ENCODE data around the gene TRNT1. TPM values are rescaled to one million over a fixed set of nuclear protein-coding genes. Genes with fewer than 3 reads are reported as not detected.
A peak's percentile ranks its signal among the peaks of the same experiment; 100 is the strongest.

TRNT1 gene
- 24.6 TPM for polyA plus RNA-seq (2013, experiment 1 of 2)
- 25.5 TPM for polyA plus RNA-seq (2013, experiment 2 of 2)

GRCh38 chr3:3126477-3127431, at the start of gene TRNT1:
TRNT1 (plus strand) TSS chr3:3126940; CDS start chr3:3129041, 2,101 bp downstream.
- Histone ChIP-seq H3K27ac (ENCODE audit: low read depth, low read length) (peak within 1 kb of the TSS; percentile 88), H3K27me3 (ENCODE audit: insufficient read depth, low read length) (no peaks in the 10 kb centered on the region), H3K36me3 (ENCODE audit: insufficient read depth, low read length) (peaks cover 30% of the 10 kb centered on the region), H3K9me3 (ENCODE audit: insufficient read depth, low read depth, low read length) (no peaks in the 10 kb centered on the region; the same call in 1 of the 2 replicates), H3K4me1 (ENCODE audit: insufficient read depth, low read length) (peaks cover 8% of the 10 kb centered on the region), H3K9ac (ENCODE audit: low read depth, low read length) (peak within 1 kb of the TSS; percentile 99), H3K4me3 (ENCODE audit: low read length) (peak within 1 kb of the TSS; percentile 100)
- WGBS, result 2% methylated on average over 100 of the region's 100 CpGs

GRCh38 chr3:3080309-3080708, 46.4 kb upstream of the TRNT1 start:
- Histone ChIP-seq H3K9me3 (ENCODE audit: insufficient read depth, low read depth, low read length) (no peaks in the 10 kb centered on the region), H3K36me3 (ENCODE audit: insufficient read depth, low read length) (no peaks in the 10 kb centered on the region), H3K27me3 (ENCODE audit: insufficient read depth, low read length) (no peaks in the 10 kb centered on the region), H3K4me1 (ENCODE audit: insufficient read depth, low read length) (peaks cover 15% of the 10 kb centered on the region), H3K4me3 (ENCODE audit: low read length) (no peak overlapping the region), H3K27ac (ENCODE audit: low read depth, low read length) (no peak overlapping the region), H3K9ac (ENCODE audit: low read depth, low read length) (no peak overlapping the region)
- 65% methylated on average over 5 of the region's 5 CpGs for WGBS

- Histone ChIP-seq H3K27ac (ENCODE audit: low read depth, low read length) (no peak overlapping the region), H3K36me3 (ENCODE audit: insufficient read depth, low read length) (no peaks in the 10 kb centered on the region), H3K9ac (ENCODE audit: low read depth, low read length) (no peak overlapping the region), H3K27me3 (ENCODE audit: insufficient read depth, low read length) (no peaks in the 10 kb centered on the region), H3K4me3 (ENCODE audit: low read length) (no peak overlapping the region), H3K4me1 (ENCODE audit: insufficient read depth, low read length) (peaks cover 15% of the 10 kb centered on the region), H3K9me3 (ENCODE audit: insufficient read depth, low read depth, low read length) (no peaks in the 10 kb centered on the region)
- WGBS, result 88% methylated on average over 9 of the region's 9 CpGs
These were observed 45.1 kb upstream of the TRNT1 start for GRCh38 chr3:3081381-3082233.

GRCh38 chr3:3082234-3082924, 44.4 kb upstream of the TRNT1 start:
- no peak overlapping the region for H3K9ac ChIP-seq (ENCODE audit: low read depth, low read length)
- H3K4me1 ChIP-seq (ENCODE audit: insufficient read depth, low read length), result peaks cover 15% of the 10 kb centered on the region
- no peaks in the 10 kb centered on the region for H3K36me3 ChIP-seq (ENCODE audit: insufficient read depth, low read length)
- no peak overlapping the region for H3K4me3 ChIP-seq (ENCODE audit: low read length)
- no peaks in the 10 kb centered on the region for H3K9me3 ChIP-seq (ENCODE audit: insufficient read depth, low read depth, low read length)
- no peak overlapping the region for H3K27ac ChIP-seq (ENCODE audit: low read depth, low read length)
- H3K27me3 ChIP-seq (ENCODE audit: insufficient read depth, low read length), result no peaks in the 10 kb centered on the region
- 100% methylated on average over 2 of the region's 2 CpGs for WGBS

- H3K4me1 ChIP-seq (ENCODE audit: insufficient read depth, low read length), result peaks cover 15% of the 10 kb centered on the region
- no peaks in the 10 kb centered on the region for H3K27me3 ChIP-seq (ENCODE audit: insufficient read depth, low read length)
- no peak overlapping the region for H3K9ac ChIP-seq (ENCODE audit: low read depth, low read length)
- no peak overlapping the region for H3K27ac ChIP-seq (ENCODE audit: low read depth, low read length)
- H3K4me3 ChIP-seq (ENCODE audit: low read length), result no peak overlapping the region
- WGBS, result 88% methylated on average over 3 of the region's 3 CpGs
- H3K9me3 ChIP-seq (ENCODE audit: insufficient read depth, low read depth, low read length), result no peaks in the 10 kb centered on the region
- H3K36me3 ChIP-seq (ENCODE audit: insufficient read depth, low read length), result no peaks in the 10 kb centered on the region
These were observed 41.9 kb upstream of the TRNT1 start for GRCh38 chr3:3084890-3085289.

GRCh38 chr3:3085782-3086181, 41.0 kb upstream of the TRNT1 start:
- Histone ChIP-seq H3K4me1 (ENCODE audit: insufficient read depth, low read length) (peaks cover 10% of the 10 kb centered on the region), H3K36me3 (ENCODE audit: insufficient read depth, low read length) (no peaks in the 10 kb centered on the region), H3K27me3 (ENCODE audit: insufficient read depth, low read length) (no peaks in the 10 kb centered on the region), H3K9me3 (ENCODE audit: insufficient read depth, low read depth, low read length) (no peaks in the 10 kb centered on the region), H3K27ac (ENCODE audit: low read depth, low read length) (no peak overlapping the region), H3K4me3 (ENCODE audit: low read length) (no peak overlapping the region), H3K9ac (ENCODE audit: low read depth, low read length) (no peak overlapping the region)
- WGBS, result 95% methylated on average over 6 of the region's 6 CpGs

GRCh38 chr3:3086239-3086638, 40.5 kb upstream of the TRNT1 start:
- Histone ChIP-seq H3K9ac (ENCODE audit: low read depth, low read length) (no peak overlapping the region), H3K27me3 (ENCODE audit: insufficient read depth, low read length) (no peaks in the 10 kb centered on the region), H3K27ac (ENCODE audit: low read depth, low read length) (no peak overlapping the region), H3K36me3 (ENCODE audit: insufficient read depth, low read length) (no peaks in the 10 kb centered on the region), H3K9me3 (ENCODE audit: insufficient read depth, low read depth, low read length) (no peaks in the 10 kb centered on the region), H3K4me3 (ENCODE audit: low read length) (no peak overlapping the region), H3K4me1 (ENCODE audit: insufficient read depth, low read length) (peaks cover 6% of the 10 kb centered on the region)
- WGBS, result 93% methylated on average over 6 of the region's 6 CpGs

GRCh38 chr3:3087279-3087678, 39.5 kb upstream of the TRNT1 start:
- Histone ChIP-seq H3K27me3 (ENCODE audit: insufficient read depth, low read length) (no peaks in the 10 kb centered on the region), H3K9me3 (ENCODE audit: insufficient read depth, low read depth, low read length) (no peaks in the 10 kb centered on the region), H3K27ac (ENCODE audit: low read depth, low read length) (no peak overlapping the region), H3K4me3 (ENCODE audit: low read length) (no peak overlapping the region), H3K36me3 (ENCODE audit: insufficient read depth, low read length) (no peaks in the 10 kb centered on the region), H3K4me1 (ENCODE audit: insufficient read depth, low read length) (peaks cover 5% of the 10 kb centered on the region; the same call in 1 of the 2 replicates), H3K9ac (ENCODE audit: low read depth, low read length) (no peak overlapping the region)

GRCh38 chr3:3087716-3088465, 38.8 kb upstream of the TRNT1 start:
- H3K9me3 ChIP-seq (ENCODE audit: insufficient read depth, low read depth, low read length), result no peaks in the 10 kb centered on the region
- H3K36me3 ChIP-seq (ENCODE audit: insufficient read depth, low read length), result no peaks in the 10 kb centered on the region
- no peak overlapping the region for H3K9ac ChIP-seq (ENCODE audit: low read depth, low read length)
- H3K27me3 ChIP-seq (ENCODE audit: insufficient read depth, low read length), result no peaks in the 10 kb centered on the region
- no peaks in the 10 kb centered on the region for H3K4me1 ChIP-seq (ENCODE audit: insufficient read depth, low read length)
- no peak overlapping the region for H3K4me3 ChIP-seq (ENCODE audit: low read length)
- WGBS, result 91% methylated on average over 7 of the region's 7 CpGs
- H3K27ac ChIP-seq (ENCODE audit: low read depth, low read length), result no peak overlapping the region

GRCh38 chr3:3089017-3089416, 37.7 kb upstream of the TRNT1 start:
- H3K4me3 ChIP-seq (ENCODE audit: low read length), result no peak overlapping the region
- WGBS, result 92% methylated on average over 4 of the region's 4 CpGs
- no peak overlapping the region for H3K27ac ChIP-seq (ENCODE audit: low read depth, low read length)
- no peak overlapping the region for H3K9ac ChIP-seq (ENCODE audit: low read depth, low read length)
- H3K9me3 ChIP-seq (ENCODE audit: insufficient read depth, low read depth, low read length), result no peaks in the 10 kb centered on the region
- no peaks in the 10 kb centered on the region for H3K36me3 ChIP-seq (ENCODE audit: insufficient read depth, low read length)
- H3K27me3 ChIP-seq (ENCODE audit: insufficient read depth, low read length), result no peaks in the 10 kb centered on the region
- H3K4me1 ChIP-seq (ENCODE audit: insufficient read depth, low read length), result no peaks in the 10 kb centered on the region

All from HUES64 (cell line).